GM12891 (cell line): ENCODE data around the gene IGFBP6.

ENCODE experiments used
- POLR2A ChIP-seq: IDR thresholded peaks from 2 replicates; pipeline ENCODE4 v1.6.1; 2011; ENCODE audit warnings: low read depth, low read length, control low read depth
- POLR2AphosphoS5 ChIP-seq: IDR thresholded peaks from 2 replicates; pipeline ENCODE4 v1.6.1; 2011; ENCODE audit warnings: low read depth, low read length, control low read depth
- SPI1 ChIP-seq: IDR thresholded peaks from 2 replicates; pipeline ENCODE4 v1.6.1; 2011; ENCODE audit warnings: low read depth, low read length, control low read depth
- TAF1 ChIP-seq: IDR thresholded peaks from 2 replicates; pipeline ENCODE4 v1.6.1; 2011; ENCODE audit warnings: low read depth, low read length, control low read depth

GRCh38 chr12:53103860-53104305 is 6.4 kb downstream of the IGFBP6 start:
- no peak for TF ChIP-seq TAF1
- TF ChIP-seq POLR2AphosphoS5: no peak
- TF ChIP-seq POLR2A: no peak
- TF ChIP-seq SPI1: no peak
